ENCODE results near the gene SLC38A2.

The SLC38A2 gene

DNA sequence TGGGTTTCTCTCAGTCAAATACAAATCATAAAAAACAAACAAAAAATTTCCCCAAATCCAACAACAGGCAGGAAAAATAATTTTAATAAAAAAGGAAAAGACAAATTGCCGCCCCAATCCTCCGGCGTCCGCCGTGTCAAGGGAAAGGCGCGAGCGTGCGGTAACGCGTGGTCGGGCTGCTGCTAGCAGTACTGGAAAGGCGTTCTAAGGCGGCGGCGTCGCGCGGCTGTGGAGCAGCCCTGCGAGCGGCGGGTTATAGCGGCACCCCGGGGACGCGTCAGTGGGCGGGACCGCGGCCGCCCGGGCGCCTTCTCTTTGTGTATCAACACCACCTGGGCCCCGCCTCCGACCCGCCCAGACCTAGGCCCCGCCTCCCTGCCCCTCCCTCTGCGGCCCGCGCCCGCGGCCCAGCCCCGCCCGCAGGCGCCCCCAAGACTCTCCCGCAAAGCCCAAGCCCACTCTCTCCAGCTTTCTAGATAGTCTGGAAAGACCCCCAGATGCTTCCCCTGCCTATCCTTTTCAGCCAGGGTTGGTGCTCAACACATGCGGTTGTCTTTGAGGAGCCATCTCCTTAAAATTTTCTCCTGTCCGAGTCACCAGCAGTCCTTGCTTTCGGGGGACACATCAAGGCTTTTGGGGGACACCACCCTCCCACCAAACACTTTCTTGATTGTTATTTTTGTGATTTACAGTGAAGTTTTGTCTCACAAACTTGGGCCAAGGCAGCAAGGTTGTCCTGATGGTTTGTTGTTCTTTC, at the start of gene SLC38A2:
SLC38A2 (minus strand) TSS at position 230 of the 757 bp plus-strand sequence. CDS start 1,480 bp downstream, outside the sequence.
- peak within 1 kb of the TSS; percentile 99 for H3K9ac ChIP-seq

GRCh38 chr12:46419675-46420074, 47.1 kb upstream of the SLC38A2 start:
- Histone ChIP-seq H3K36me3 (no peaks in the 10 kb centered on the region), H3K27me3 (no peaks in the 10 kb centered on the region), H4K20me1 (no peaks in the 10 kb centered on the region), H3K4me2 (no peak overlapping the region), H3K27ac (no peak overlapping the region), H3K9me3 (no peaks in the 10 kb centered on the region), H3K4me1 (no peaks in the 10 kb centered on the region), H3K9ac (no peak overlapping the region), H3K4me3 (no peak overlapping the region)
- no peak for TF ChIP-seq Cebpa-rat (IDR thresholded peaks at IDR 0.05)

More for the DNA sequence above, at the start of gene SLC38A2:
- no peaks in the 10 kb centered on the region for H3K9me3 ChIP-seq
- H3K4me2 ChIP-seq: peak within 1 kb of the TSS; percentile 98
- peaks cover 45% of the 10 kb centered on the region for H4K20me1 ChIP-seq
- H3K27ac ChIP-seq: peak within 1 kb of the TSS; percentile 98
- peaks cover 35% of the 10 kb centered on the region for H3K36me3 ChIP-seq
- no peak for TF ChIP-seq Cebpa-rat (IDR thresholded peaks at IDR 0.05)
- H3K27me3 ChIP-seq: no peaks in the 10 kb centered on the region
- H3K4me3 ChIP-seq: peak within 1 kb of the TSS; percentile 94
- peaks cover 45% of the 10 kb centered on the region for H3K4me1 ChIP-seq

DNA sequence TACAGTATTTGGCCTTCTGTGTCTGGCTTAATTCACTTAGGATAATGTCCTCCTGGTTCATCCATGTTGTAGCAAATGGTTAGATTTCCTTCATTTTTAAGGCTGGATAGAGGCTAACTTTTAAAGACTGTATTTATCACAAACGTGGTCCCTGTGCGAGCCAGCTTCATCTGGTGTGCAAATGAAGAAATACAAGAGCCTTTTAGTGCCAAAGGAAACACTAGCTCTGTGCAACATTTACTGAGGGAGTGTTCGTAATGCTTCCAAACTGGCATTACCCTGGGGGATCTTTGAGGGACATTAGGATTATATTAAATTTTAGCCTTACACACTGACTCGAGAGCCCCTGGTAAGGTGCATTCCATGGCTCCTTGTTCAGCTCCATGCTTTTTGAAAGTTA, 43.0 kb upstream of the SLC38A2 start:
- no peak for TF ChIP-seq Cebpa-rat (IDR thresholded peaks at IDR 0.05)
- H3K4me3 ChIP-seq: no peak overlapping the region
- H3K4me1 ChIP-seq: no peaks in the 10 kb centered on the region
- no peak overlapping the region for H3K4me2 ChIP-seq
- no peaks in the 10 kb centered on the region for H4K20me1 ChIP-seq
- no peaks in the 10 kb centered on the region for H3K27me3 ChIP-seq
- no peaks in the 10 kb centered on the region for H3K9me3 ChIP-seq
- no peak overlapping the region for H3K9ac ChIP-seq
- no peak overlapping the region for H3K27ac ChIP-seq
- no peaks in the 10 kb centered on the region for H3K36me3 ChIP-seq

DNA sequence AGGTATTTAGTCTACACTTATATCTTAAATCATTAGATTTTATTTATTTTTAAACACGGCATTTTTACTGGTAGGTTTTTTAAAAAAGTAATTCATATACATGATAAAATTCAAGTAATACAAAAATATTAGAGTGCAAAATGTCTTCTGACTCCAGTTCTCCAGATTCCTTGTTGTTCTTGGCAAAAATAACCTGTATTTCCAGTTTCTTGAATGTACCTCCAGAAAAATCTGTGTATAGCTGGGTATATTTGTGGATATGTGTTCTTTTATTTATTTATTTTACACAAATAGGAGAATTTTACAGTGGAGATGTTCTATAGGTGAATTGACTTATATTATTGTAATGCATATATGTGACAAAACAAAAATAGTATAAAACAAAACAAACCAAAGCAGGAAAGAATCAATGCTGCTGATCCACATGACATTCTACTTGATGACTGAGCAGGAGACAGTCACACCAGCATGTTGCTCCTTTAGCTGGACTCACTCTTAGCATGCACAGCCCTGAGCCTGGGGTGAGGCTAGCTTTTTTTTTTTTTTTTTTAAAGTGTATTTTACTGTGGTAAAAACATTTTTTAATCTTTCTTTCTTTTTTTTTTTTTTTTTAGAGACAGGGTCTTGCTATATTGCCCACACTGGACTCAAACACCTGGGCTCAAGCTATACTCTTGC, 42.2 kb upstream of the SLC38A2 start:
- Histone ChIP-seq H3K36me3 (no peaks in the 10 kb centered on the region), H3K4me1 (no peaks in the 10 kb centered on the region)

DNA sequence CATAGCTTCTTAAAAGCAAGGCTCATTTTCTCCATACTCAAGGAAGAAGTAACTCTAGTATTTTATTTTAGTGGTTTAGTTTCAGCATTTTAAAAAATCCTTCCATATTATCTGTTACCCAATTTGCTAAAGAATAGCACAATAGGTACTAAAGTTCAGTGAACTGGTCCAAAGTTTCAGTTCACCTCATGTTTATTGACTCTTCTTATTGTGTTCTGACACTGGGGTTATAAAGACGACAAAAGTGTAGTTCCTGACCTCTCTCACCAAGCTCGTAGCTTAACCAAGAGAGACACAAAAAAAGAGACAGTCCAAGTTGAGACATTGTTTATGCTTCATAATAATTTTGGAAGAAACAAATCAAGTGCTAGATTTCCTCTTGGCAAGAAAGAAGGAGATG, 40.8 kb upstream of the SLC38A2 start:
- Histone ChIP-seq H4K20me1 (no peaks in the 10 kb centered on the region), H3K9ac (no peak overlapping the region), H3K27ac (no peak overlapping the region), H3K36me3 (no peaks in the 10 kb centered on the region), H3K4me1 (no peaks in the 10 kb centered on the region), H3K9me3 (no peaks in the 10 kb centered on the region), H3K4me3 (no peak overlapping the region), H3K4me2 (no peak overlapping the region), H3K27me3 (no peaks in the 10 kb centered on the region)
- TF ChIP-seq Cebpa-rat (IDR thresholded peaks at IDR 0.05): no peak

More for the DNA sequence above, 42.2 kb upstream of the SLC38A2 start:
- Histone ChIP-seq H3K4me2 (no peak overlapping the region), H4K20me1 (no peaks in the 10 kb centered on the region), H3K9me3 (no peaks in the 10 kb centered on the region), H3K9ac (no peak overlapping the region), H3K27ac (no peak overlapping the region), H3K4me3 (no peak overlapping the region), H3K27me3 (no peaks in the 10 kb centered on the region)
- TF ChIP-seq Cebpa-rat (IDR thresholded peaks at IDR 0.05): no peak

DNA sequence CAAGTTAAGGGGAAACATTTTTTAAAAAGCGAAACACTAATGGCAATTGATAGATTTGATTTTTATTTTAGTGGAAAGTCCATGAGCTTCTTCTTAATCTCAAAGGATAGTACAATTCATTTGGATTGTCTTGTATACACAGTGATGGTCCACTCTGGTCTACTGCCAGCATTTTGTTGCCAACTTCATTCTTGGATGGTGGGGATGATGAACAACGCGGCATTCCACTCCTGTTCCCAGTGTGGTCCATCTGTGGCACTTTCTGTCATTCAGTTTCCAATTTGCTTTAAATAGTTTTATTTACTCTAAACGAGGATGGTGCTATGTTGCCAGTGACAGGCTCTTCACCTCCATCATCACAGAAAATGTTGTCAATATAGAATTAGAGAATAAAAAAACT, 40.3 kb upstream of the SLC38A2 start:
- Histone ChIP-seq H4K20me1 (no peaks in the 10 kb centered on the region), H3K36me3 (no peaks in the 10 kb centered on the region), H3K9ac (no peak overlapping the region), H3K4me3 (no peak overlapping the region), H3K4me2 (no peak overlapping the region), H3K27me3 (no peaks in the 10 kb centered on the region), H3K4me1 (no peaks in the 10 kb centered on the region), H3K9me3 (no peaks in the 10 kb centered on the region), H3K27ac (no peak overlapping the region)
- no peak for TF ChIP-seq Cebpa-rat (IDR thresholded peaks at IDR 0.05)

- no peak for TF ChIP-seq Cebpa-rat (IDR thresholded peaks at IDR 0.05)
- Histone ChIP-seq H3K36me3 (no peaks in the 10 kb centered on the region), H3K9me3 (no peaks in the 10 kb centered on the region), H3K4me2 (no peak overlapping the region), H3K4me3 (no peak overlapping the region), H4K20me1 (no peaks in the 10 kb centered on the region), H3K9ac (no peak overlapping the region), H3K27ac (no peak overlapping the region), H3K27me3 (no peaks in the 10 kb centered on the region), H3K4me1 (no peaks in the 10 kb centered on the region)
Observed at GRCh38 chr12:46410495-46410894, 37.9 kb upstream of the SLC38A2 start.

DNA sequence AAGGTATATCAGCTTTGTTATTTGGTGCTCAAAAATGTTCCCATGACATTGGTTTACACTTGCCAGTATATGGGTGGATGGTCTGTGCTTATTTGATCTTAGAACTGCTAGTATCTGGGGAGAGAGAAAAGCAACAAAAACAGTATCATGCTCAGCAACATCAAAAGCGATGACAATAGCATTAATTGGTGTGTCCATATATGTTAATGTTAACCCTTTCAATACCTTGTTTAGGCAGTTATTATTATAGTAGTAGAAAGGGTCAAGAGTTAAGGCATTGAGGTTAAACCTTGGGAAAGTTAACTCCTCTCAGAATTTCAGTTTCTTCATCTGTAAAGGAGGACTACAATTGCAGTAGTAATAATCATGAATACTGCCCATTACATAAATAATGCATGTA, 37.4 kb upstream of the SLC38A2 start:
- Histone ChIP-seq H3K27ac (no peak overlapping the region), H3K4me3 (no peak overlapping the region), H3K4me2 (no peak overlapping the region), H3K4me1 (no peaks in the 10 kb centered on the region), H4K20me1 (no peaks in the 10 kb centered on the region), H3K9me3 (no peaks in the 10 kb centered on the region), H3K27me3 (no peaks in the 10 kb centered on the region), H3K9ac (no peak overlapping the region), H3K36me3 (no peaks in the 10 kb centered on the region)
- no peak for TF ChIP-seq Cebpa-rat (IDR thresholded peaks at IDR 0.05)

DNA sequence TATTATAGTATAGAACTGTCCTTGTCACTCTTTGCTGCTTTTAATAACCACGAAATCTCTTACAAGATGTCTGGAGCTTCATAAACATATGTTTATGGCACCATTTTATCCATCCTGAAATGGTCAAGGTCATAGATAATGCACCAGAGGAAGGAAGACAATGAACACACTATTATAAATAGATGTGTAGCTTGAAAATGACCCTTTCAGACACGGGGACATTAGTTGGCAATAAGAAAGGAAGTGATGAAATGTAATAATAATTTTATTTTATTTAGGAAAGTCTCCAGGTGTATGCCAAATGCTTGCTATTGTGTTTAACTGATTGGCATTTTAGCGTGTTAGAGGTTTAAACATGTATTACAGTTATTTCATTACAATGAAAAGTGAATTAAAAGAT, 36.8 kb upstream of the SLC38A2 start:
- no peak for TF ChIP-seq Cebpa-rat (IDR thresholded peaks at IDR 0.05)
- H3K4me1 ChIP-seq: peaks cover 3% of the 10 kb centered on the region; the same call in 1 of the 2 replicates
- no peaks in the 10 kb centered on the region for H3K9me3 ChIP-seq
- no peaks in the 10 kb centered on the region for H3K27me3 ChIP-seq
- no peak overlapping the region for H3K9ac ChIP-seq
- no peak overlapping the region for H3K4me2 ChIP-seq
- H3K4me3 ChIP-seq: no peak overlapping the region
- H3K27ac ChIP-seq: no peak overlapping the region
- no peaks in the 10 kb centered on the region for H3K36me3 ChIP-seq
- no peaks in the 10 kb centered on the region for H4K20me1 ChIP-seq

GRCh38 chr12:46408441-46408840, 35.9 kb upstream of the SLC38A2 start:
- H3K4me3 ChIP-seq: no peak overlapping the region
- H4K20me1 ChIP-seq: no peaks in the 10 kb centered on the region
- TF ChIP-seq Cebpa-rat (IDR thresholded peaks at IDR 0.05): no peak
- no peak overlapping the region for H3K4me2 ChIP-seq
- H3K27ac ChIP-seq: no peak overlapping the region
- H3K27me3 ChIP-seq: no peaks in the 10 kb centered on the region
- no peaks in the 10 kb centered on the region for H3K36me3 ChIP-seq
- H3K4me1 ChIP-seq: peaks cover 12% of the 10 kb centered on the region
- no peaks in the 10 kb centered on the region for H3K9me3 ChIP-seq
- no peak overlapping the region for H3K9ac ChIP-seq
